ENCODE measurements around the gene HSP90AB1. TPM values are rescaled to one million over a fixed set of nuclear protein-coding genes. Genes with fewer than 3 reads are reported as not detected.

The HSP90AB1 gene
- total RNA-seq, 1 donor from 2014 or later: 759 TPM

- no peak for DNase-seq (ENCODE audit: low read depth)
These were observed 8.4 kb downstream of the HSP90AB1 start for GRCh38 chr6:44255105-44255808.

GRCh38 chr6:44255871-44256774, 9.2 kb downstream of the HSP90AB1 start:
- DNase-seq (ENCODE audit: low read depth): no peak

GRCh38 chr6:44256775-44257024, 9.8 kb downstream of the HSP90AB1 start:
- DNase-seq (ENCODE audit: low read depth): no peak

- DNase-seq (ENCODE audit: low read depth): peak; percentile 36
These were observed 10.3 kb downstream of the HSP90AB1 start, which contains the start of gene SLC35B2 for GRCh38 chr6:44257025-44257752. SLC35B2 (minus strand) TSS chr6:44257528; CDS start chr6:44257410, 118 bp downstream.

- DNase-seq (ENCODE audit: low read depth): no peak
These were observed 10.9 kb downstream of the HSP90AB1 start for GRCh38 chr6:44257753-44258324.

- DNase-seq (ENCODE audit: low read depth): no peak
These were observed 11.5 kb downstream of the HSP90AB1 start for GRCh38 chr6:44258325-44258863.

GRCh38 chr6:44258921-44259320, 12.0 kb downstream of the HSP90AB1 start:
- DNase-seq (ENCODE audit: low read depth): no peak

- no peak for DNase-seq (ENCODE audit: low read depth)
These were observed 13.1 kb downstream of the HSP90AB1 start for GRCh38 chr6:44260011-44260410.

- DNase-seq (ENCODE audit: low read depth): no peak
These were observed 13.8 kb downstream of the HSP90AB1 start for GRCh38 chr6:44260451-44261297.

GRCh38 chr6:44261581-44261980, 14.7 kb downstream of the HSP90AB1 start:
- DNase-seq (ENCODE audit: low read depth): no peak

- DNase-seq (ENCODE audit: low read depth): peak; percentile 17
These were observed 15.8 kb downstream of the HSP90AB1 start for GRCh38 chr6:44262467-44263353.

GRCh38 chr6:44263354-44264100, 16.6 kb downstream of the HSP90AB1 start:
- DNase-seq (ENCODE audit: low read depth): peak; percentile 75

- DNase-seq (ENCODE audit: low read depth): peak; percentile 45
These were observed 17.5 kb downstream of the HSP90AB1 start for GRCh38 chr6:44264154-44265006.

GRCh38 chr6:44265007-44265721, 18.3 kb downstream of the HSP90AB1 start, which contains the start of gene NFKBIE:
NFKBIE (minus strand) TSS chr6:44265551; CDS start chr6:44265346, 205 bp downstream.
- no peak for DNase-seq (ENCODE audit: low read depth)

GRCh38 chr6:44265722-44266233, 18.9 kb downstream of the HSP90AB1 start:
- DNase-seq (ENCODE audit: low read depth): peak; percentile 94

GRCh38 chr6:44266347-44266746, 19.4 kb downstream of the HSP90AB1 start:
- no peak for DNase-seq (ENCODE audit: low read depth)

- no peak for DNase-seq (ENCODE audit: low read depth)
These were observed 20.4 kb downstream of the HSP90AB1 start for GRCh38 chr6:44267252-44267651.
